Skeletal muscle cell (primary cell): ENCODE data around the gene CR1.
"Not testable (repeated sequence)": the region's sequence is repeated elsewhere in the genome, so short reads cannot be mapped to it uniquely, and the experiment has no call there.

Source experiments
- DNase-seq: peaks from one replicate; pipeline ENCODE4 v3.0.0-alpha.2; 2010; ENCODE audit warnings: low read depth
- H3K4me3 ChIP-seq: 2 replicates; pipeline ENCODE4 v1.5.1; 2011; ENCODE audit warnings: low read depth, mild to moderate bottlenecking, control low read depth, low read length, moderate library complexity

CR1 gene

GRCh38 chr1:207658904-207659485, 163.0 kb downstream of the CR1 start:
- H3K4me3 ChIP-seq = no peak overlapping the region
- no peak for DNase-seq

GRCh38 chr1:207659545-207660153, 163.7 kb downstream of the CR1 start:
- H3K4me3 ChIP-seq = no peak overlapping the region
- no peak for DNase-seq

- not testable (repeated sequence) for H3K4me3 ChIP-seq, DNase-seq
Measured at GRCh38 chr1:207661420-207661819, 165.5 kb downstream of the CR1 start.

- H3K4me3 ChIP-seq = no peak overlapping the region
- DNase-seq = no peak
Measured at GRCh38 chr1:207666342-207666741, 170.4 kb downstream of the CR1 start.

- no peak overlapping the region for H3K4me3 ChIP-seq
- DNase-seq = no peak
Measured at GRCh38 chr1:207669528-207670009, 173.6 kb downstream of the CR1 start.

- no peak for DNase-seq
- H3K4me3 ChIP-seq = no peak overlapping the region
Measured at GRCh38 chr1:207670192-207670591, 174.2 kb downstream of the CR1 start.

GRCh38 chr1:207670997-207671396, 175.0 kb downstream of the CR1 start:
- H3K4me3 ChIP-seq = no peak overlapping the region
- no peak for DNase-seq

GRCh38 chr1:207672522-207673130, 176.7 kb downstream of the CR1 start:
- peak; percentile 9 for DNase-seq
- H3K4me3 ChIP-seq = no peak overlapping the region

GRCh38 chr1:207673399-207673798, 177.4 kb downstream of the CR1 start:
- H3K4me3 ChIP-seq = no peak overlapping the region
- no peak for DNase-seq

- no peak overlapping the region for H3K4me3 ChIP-seq
- DNase-seq = no peak
Measured at GRCh38 chr1:207676153-207676552, 180.2 kb downstream of the CR1 start.

GRCh38 chr1:207680590-207681388, 184.8 kb downstream of the CR1 start:
- DNase-seq = peak; percentile 41
- H3K4me3 ChIP-seq = not testable (repeated sequence)

GRCh38 chr1:207682872-207683434, 187.0 kb downstream of the CR1 start:
- not testable (repeated sequence) for DNase-seq

GRCh38 chr1:207690551-207690950, 194.6 kb downstream of the CR1 start:
- DNase-seq, H3K4me3 ChIP-seq: not testable (repeated sequence)

More at GRCh38 chr1:207682872-207683434, 187.0 kb downstream of the CR1 start:
- H3K4me3 ChIP-seq = not testable (repeated sequence)

- DNase-seq = no peak
- H3K4me3 ChIP-seq = no peak overlapping the region
Measured at GRCh38 chr1:207691010-207691409, 195.1 kb downstream of the CR1 start.
